B cell (primary cell): ENCODE measurements around the gene TMEM92. TPM values are rescaled to one million over a fixed set of nuclear protein-coding genes. Genes with fewer than 3 reads are reported as not detected.

Source experiments
- ATAC-seq: fragments of 200-7000 bp; cut with Tn5 transposase; one replicate; pipeline ENCODE4 v1.10.0; 2021; ENCODE audit warnings: low read depth, mild to moderate bottlenecking, moderate number of reproducible peaks, moderate library complexity
- CTCF ChIA-PET: fragments of 350-600 bp; sonication (Branson Sonifier 250); formaldehyde crosslinking; loops from one replicate; lab custom pipeline; 2021; ENCODE audit warnings: antibody characterized with exemption, inconsistent platforms; lab: Charles Lee
- POLR2A ChIA-PET: fragments of 350-600 bp; sonication (Branson Sonifier 250); formaldehyde crosslinking; loops from one replicate; lab custom pipeline; 2021; ENCODE audit warnings: antibody characterized with exemption; lab: Charles Lee
- DNase-seq: peaks from one replicate; pipeline ENCODE4 v3.0.0; 2013
- H2AFZ ChIP-seq: 2 replicates; pipeline ENCODE4 v1.6.1; 2012; ENCODE audit warnings: mild to moderate bottlenecking, low read depth, low read length; ENCODE audit not compliant: insufficient read depth, poor library complexity, severe bottlenecking
- H3K27ac ChIP-seq, 2 donors: 1 replicate in 1 of 2; 2 replicates in 1 of 2; pipeline ENCODE4 v1.5.1; 2012 to 2013; ENCODE audit warnings: low read length in 2 of 2, mild to moderate bottlenecking in 2 of 2, moderate library complexity in 1 of 2
- H3K27me3 ChIP-seq, 4 experiments: fragments of 200-600 bp in 1 of 4; sonication (generic) in 1 of 4; replicated peaks in 1 of 4; 1 replicate in 2 of 4; 2 replicates in 2 of 4; pipeline versions ENCODE4 v1.6.1 to v1.7.0; 2013 to 2016; ENCODE audit warnings: low read length in 3 of 4, mild to moderate bottlenecking in 2 of 4, mixed read lengths in 1 of 4, moderate library complexity in 1 of 4; ENCODE audit not compliant: insufficient read depth in 4 of 4, control insufficient read depth in 3 of 4; ENCODE audit errors: control extremely low read depth in 1 of 4
- H3K36me3 ChIP-seq, 2 experiments: replicated peaks in 1 of 2; 1 replicate in 1 of 2; 2 replicates in 1 of 2; pipeline versions ENCODE4 v1.6.1 to v1.7.1; 2013; ENCODE audit warnings: low read length in 1 of 2; ENCODE audit not compliant: insufficient read depth in 2 of 2, control insufficient read depth in 1 of 2; ENCODE audit errors: control extremely low read depth in 1 of 2, extremely low read depth in 1 of 2
- H3K4me1 ChIP-seq, 2 donors: fragments of 200-600 bp in 1 of 2; sonication (generic) in 1 of 2; 1 replicate in 1 of 2; 2 replicates in 1 of 2; pipeline versions ENCODE4 v1.5.1 to v1.6.1; 2013 to 2017; ENCODE audit warnings: low read length in 2 of 2; ENCODE audit not compliant: control insufficient read depth in 2 of 2, insufficient read depth in 2 of 2
- H3K4me2 ChIP-seq: replicated peaks from 2 replicates; pipeline ENCODE3; 2012; ENCODE audit warnings: mild to moderate bottlenecking, low read depth, low read length; ENCODE audit not compliant: poor library complexity, severe bottlenecking
- H3K4me3 ChIP-seq, 5 experiments: fragments of 200-600 bp in 1 of 5; sonication (generic) in 1 of 5; 1 replicate in 3 of 5; 2 replicates in 2 of 5; pipeline versions ENCODE4 v1.5.1 to v1.7.0; 2011 to 2016; ENCODE audit warnings: low read length in 4 of 5, mild to moderate bottlenecking in 4 of 5, low read depth in 2 of 5, control low read depth in 1 of 5, moderate library complexity in 1 of 5; ENCODE audit not compliant: insufficient read depth in 1 of 5; ENCODE audit errors: control extremely low read depth in 1 of 5, extremely low read depth in 1 of 5
- H3K79me2 ChIP-seq: fragments of 200-600 bp; sonication (generic); one replicate; pipeline ENCODE4 v1.6.0; 2016; ENCODE audit warnings: low read length; ENCODE audit not compliant: control insufficient read depth, insufficient read depth
- H3K9ac ChIP-seq: fragments of 200-600 bp; sonication (generic); 2 replicates; pipeline ENCODE4 v1.6.1; 2017; ENCODE audit warnings: mild to moderate bottlenecking, low read length, moderate library complexity
- H3K9me3 ChIP-seq, 3 donors: one replicate each; pipeline versions ENCODE4 v1.6.1 to v1.7.1; 2013; ENCODE audit warnings: low read length in 2 of 3; ENCODE audit not compliant: control insufficient read depth in 2 of 3, insufficient read depth in 1 of 3; ENCODE audit errors: control extremely low read depth in 1 of 3
- H4K20me1 ChIP-seq: 2 replicates; pipeline ENCODE4 v1.6.0; 2012; ENCODE audit warnings: mild to moderate bottlenecking, low read length; ENCODE audit not compliant: insufficient read depth, control insufficient read depth, poor library complexity, severe bottlenecking
- H3K27ac Mint-ChIP-seq: one replicate; pipeline ENCODE4 v1.8.0; 2021; ENCODE audit warnings: mixed read lengths
- H3K27me3 Mint-ChIP-seq: one replicate; pipeline ENCODE4 v1.8.0; 2021; ENCODE audit warnings: mixed read lengths
- H3K4me1 Mint-ChIP-seq: one replicate; pipeline ENCODE4 v1.8.0; 2021; ENCODE audit warnings: mixed read lengths
- H3K4me3 Mint-ChIP-seq: one replicate; pipeline ENCODE4 v1.8.0; 2021; ENCODE audit warnings: mixed read lengths
- H3K9me3 Mint-ChIP-seq: one replicate; pipeline ENCODE4 v1.8.0; 2022; ENCODE audit warnings: mixed read lengths; ENCODE audit not compliant: insufficient read depth
- EZH2 ChIP-seq: IDR thresholded peaks from 2 replicates; pipeline ENCODE4 v1.6.1; 2012; ENCODE audit warnings: borderline replicate concordance, low read depth, mild to moderate bottlenecking, moderate library complexity, low read length; ENCODE audit not compliant: insufficient read depth, poor library complexity, severe bottlenecking
- WGBS: methylation state at CpG from one replicate; pipeline ENCODE4 v1.1.5; 2013; ENCODE audit warnings: missing lambda C conversion rate; ENCODE audit not compliant: insufficient coverage; 5-methylcytosine and 5-hydroxymethylcytosine counted together
- intact Hi-C: fragments of 100-400 bp; cut with micrococcal nuclease; formaldehyde crosslinking; loops from one replicate; pipeline ENCODE4 v1.10.0; 2022
- polyA plus RNA-seq: library from polyadenylated mRNA; depleted of rRNA; stranded (reverse); fragments of >200 nt; gene quantifications from 2 replicates; pipeline ENCODE4 v1.2.3, GENCODE V29; 2012
- total RNA-seq, 2 donors: library from RNA; stranded (reverse); fragments of 120-200 nt in 1 of 2; gene quantifications; 1 replicate in 1 of 2; 2 replicates in 1 of 2; pipeline versions ENCODE4 v1.2.3 to v1.2.4, GENCODE V29; 2013 to 2022
- TF ChIP-seq, protein P1 (sequence below): fragments of 200-600 bp; IDR thresholded peaks from one replicate; pipeline ENCODE4 v1.8.0; 2022; ENCODE audit warnings: antibody characterized with exemption, mild to moderate bottlenecking

The TMEM92 gene
- total and polyA plus RNA-seq, 2 donors (not counting 1 experiment from before 2014, with no cell fraction given) = not detected

DNA sequence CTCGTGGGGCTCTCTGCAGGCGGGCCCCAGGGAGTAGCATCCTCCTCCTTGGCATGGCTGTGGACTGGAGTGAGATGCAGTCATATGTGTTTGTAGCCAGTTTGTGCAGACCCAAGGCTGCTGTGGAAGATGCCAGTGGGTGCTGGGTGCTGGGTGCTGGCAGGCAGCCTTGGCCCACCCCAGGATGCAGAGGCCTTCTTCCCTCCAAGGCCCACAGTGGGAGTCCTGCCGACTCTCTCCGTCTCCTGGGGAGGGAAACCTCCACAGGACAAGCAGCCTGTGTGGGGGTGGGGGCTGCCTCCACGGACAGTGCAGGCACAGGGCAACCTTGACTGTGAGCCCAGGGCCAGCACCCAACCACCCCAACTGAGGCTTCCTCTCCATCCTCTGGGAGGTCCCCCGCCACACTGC, 13.8 kb upstream of the TMEM92 start:
- Histone ChIP-seq H3K36me3 (no peaks in the 10 kb centered on the region), H3K27me3 (no peaks in the 10 kb centered on the region), H3K4me3 (no peak overlapping the region), H3K4me2 (no peak overlapping the region), H3K79me2 (no peaks in the 10 kb centered on the region), H2AFZ (no peak overlapping the region), H4K20me1 (no peaks in the 10 kb centered on the region), H3K4me1 (no peaks in the 10 kb centered on the region), H3K9me3 (no peaks in the 10 kb centered on the region), H3K9ac (no peak overlapping the region), H3K27ac (no peak overlapping the region)
- no peak for TF ChIP-seq EZH2
- TF ChIP-seq, protein P1, sequence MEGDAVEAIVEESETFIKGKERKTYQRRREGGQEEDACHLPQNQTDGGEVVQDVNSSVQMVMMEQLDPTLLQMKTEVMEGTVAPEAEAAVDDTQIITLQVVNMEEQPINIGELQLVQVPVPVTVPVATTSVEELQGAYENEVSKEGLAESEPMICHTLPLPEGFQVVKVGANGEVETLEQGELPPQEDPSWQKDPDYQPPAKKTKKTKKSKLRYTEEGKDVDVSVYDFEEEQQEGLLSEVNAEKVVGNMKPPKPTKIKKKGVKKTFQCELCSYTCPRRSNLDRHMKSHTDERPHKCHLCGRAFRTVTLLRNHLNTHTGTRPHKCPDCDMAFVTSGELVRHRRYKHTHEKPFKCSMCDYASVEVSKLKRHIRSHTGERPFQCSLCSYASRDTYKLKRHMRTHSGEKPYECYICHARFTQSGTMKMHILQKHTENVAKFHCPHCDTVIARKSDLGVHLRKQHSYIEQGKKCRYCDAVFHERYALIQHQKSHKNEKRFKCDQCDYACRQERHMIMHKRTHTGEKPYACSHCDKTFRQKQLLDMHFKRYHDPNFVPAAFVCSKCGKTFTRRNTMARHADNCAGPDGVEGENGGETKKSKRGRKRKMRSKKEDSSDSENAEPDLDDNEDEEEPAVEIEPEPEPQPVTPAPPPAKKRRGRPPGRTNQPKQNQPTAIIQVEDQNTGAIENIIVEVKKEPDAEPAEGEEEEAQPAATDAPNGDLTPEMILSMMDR = no peak
- DNase-seq (no peak), ATAC-seq (no peak)
- POLR2A ChIA-PET = no interaction called here
- WGBS = 68% methylated on average over 3 of the region's 6 CpGs
- no peaks in the 10 kb centered on the region for H3K4me1 Mint-ChIP-seq
- H3K4me3 Mint-ChIP-seq = no peak overlapping the region
- CTCF ChIA-PET = no interaction called here
- H3K27me3 Mint-ChIP-seq = peaks cover 28% of the 10 kb centered on the region
- no peaks in the 10 kb centered on the region for H3K9me3 Mint-ChIP-seq
- intact Hi-C loops = no loop called here
- no peak overlapping the region for H3K27ac Mint-ChIP-seq

DNA sequence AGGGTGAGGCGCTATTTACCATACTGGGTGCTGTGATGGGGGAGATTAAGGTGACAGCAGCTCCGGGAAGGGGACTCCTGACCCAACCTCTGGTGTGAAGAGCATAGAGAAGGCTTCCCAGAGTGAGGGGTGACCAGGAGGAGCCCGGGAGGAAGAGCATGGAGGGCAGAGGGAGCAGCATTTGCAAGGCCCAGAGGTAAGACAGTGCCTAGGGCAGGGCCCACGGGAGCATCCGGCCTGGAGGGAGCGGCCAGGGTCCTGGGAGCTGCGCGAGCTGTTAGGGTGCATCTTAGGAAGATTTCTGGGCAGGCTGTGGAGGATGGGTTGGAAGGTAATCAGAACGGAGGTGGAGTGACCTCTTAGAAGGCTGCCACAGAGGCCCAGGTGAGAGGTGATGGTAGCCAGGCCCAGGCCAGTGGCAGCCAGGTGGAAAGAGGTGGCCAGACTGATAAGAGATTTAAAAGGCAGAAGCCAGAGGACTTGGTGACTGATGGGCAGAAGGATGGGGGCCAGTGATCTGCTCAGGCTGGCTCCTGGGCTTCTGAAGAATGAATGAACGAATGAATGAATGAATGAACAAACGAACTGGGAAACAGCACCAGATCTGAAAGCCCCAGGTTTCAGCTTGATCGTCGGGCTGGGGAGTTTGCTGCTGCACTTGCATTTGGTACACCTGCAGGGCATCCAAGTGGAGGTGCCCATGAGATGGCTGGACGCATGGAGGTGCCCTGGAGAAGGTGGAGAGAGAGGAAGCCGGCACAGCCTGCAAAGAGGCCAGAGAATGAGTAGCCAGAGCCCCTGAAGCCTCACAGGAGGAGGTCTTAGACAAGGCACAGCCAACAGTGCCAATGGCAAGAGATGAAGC, 13.0 kb upstream of the TMEM92 start:
- intact Hi-C loops = no loop called here
- Histone ChIP-seq H3K9me3 (no peaks in the 10 kb centered on the region), H4K20me1 (no peaks in the 10 kb centered on the region), H3K4me2 (no peak overlapping the region), H3K79me2 (no peaks in the 10 kb centered on the region), H3K27ac (no peak overlapping the region), H3K9ac (no peak overlapping the region), H3K4me1 (no peaks in the 10 kb centered on the region), H3K4me3 (no peak overlapping the region), H3K27me3 (no peaks in the 10 kb centered on the region), H2AFZ (no peak overlapping the region), H3K36me3 (no peaks in the 10 kb centered on the region)
- TF ChIP-seq EZH2 = no peak
- TF ChIP-seq, protein P1 = no peak
- 85% methylated on average over 15 of the region's 15 CpGs for WGBS
- H3K9me3 Mint-ChIP-seq = no peaks in the 10 kb centered on the region
- H3K27me3 Mint-ChIP-seq = peaks cover 29% of the 10 kb centered on the region
- H3K27ac Mint-ChIP-seq = no peak overlapping the region
- no peak overlapping the region for H3K4me3 Mint-ChIP-seq
- no peaks in the 10 kb centered on the region for H3K4me1 Mint-ChIP-seq
- DNase-seq = no peak
- CTCF ChIA-PET = no interaction called here
- POLR2A ChIA-PET = no interaction called here
- ATAC-seq = no peak
